ENCODE measurements around the gene GCNT2. TPM values are rescaled to one million over a fixed set of nuclear protein-coding genes. Genes with fewer than 3 reads are reported as not detected.
"Not testable (repeated sequence)": the region's sequence is repeated elsewhere in the genome, so short reads cannot be mapped to it uniquely, and the experiment has no call there.

GCNT2 gene
- total RNA-seq, 1 donor, result under 0.01 TPM

GRCh38 chr6:10595731-10596664 lies 74.8 kb downstream of the GCNT2 start:
- H3K4me3 ChIP-seq (ENCODE audit: low read depth, low read length), result no peak overlapping the region
- DNase-seq (ENCODE audit: low read depth), result no peak
- no peak for TF ChIP-seq CTCF (IDR thresholded peaks at IDR 0.05; ENCODE audit: insufficient read depth, low read depth, low read length)

DNA sequence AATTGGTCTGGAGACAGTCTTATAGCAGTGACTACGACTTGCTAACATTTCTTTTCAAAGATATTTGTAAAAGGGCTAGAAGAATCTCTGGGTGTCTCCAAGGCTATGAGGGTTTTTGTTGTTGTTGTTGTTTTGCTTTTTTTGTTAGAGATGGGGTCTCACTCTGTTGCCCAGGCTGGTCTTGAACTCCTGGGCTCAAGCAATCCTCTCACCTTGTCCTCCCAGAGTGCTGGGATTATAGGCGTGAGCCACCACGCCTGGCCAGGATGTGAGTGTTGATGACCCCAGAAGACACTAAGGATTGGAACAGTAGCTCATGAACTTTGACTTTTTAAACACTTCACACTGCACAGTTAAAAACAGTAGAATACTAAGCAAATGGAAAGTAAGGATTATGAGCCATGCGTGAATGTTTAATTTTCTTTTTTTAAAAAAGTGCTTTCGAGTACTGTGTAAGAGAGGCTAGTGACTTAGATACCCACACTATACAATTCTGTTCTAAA lies 76.4 kb downstream of the GCNT2 start:
- no peak for DNase-seq (ENCODE audit: low read depth)
- H3K4me3 ChIP-seq (ENCODE audit: low read depth, low read length), result no peak overlapping the region
- TF ChIP-seq CTCF (IDR thresholded peaks at IDR 0.05; ENCODE audit: insufficient read depth, low read depth, low read length), result no peak

GRCh38 chr6:10598084-10598960 lies 77.2 kb downstream of the GCNT2 start:
- no peak overlapping the region for H3K4me3 ChIP-seq (ENCODE audit: low read depth, low read length)
- TF ChIP-seq CTCF (IDR thresholded peaks at IDR 0.05; ENCODE audit: insufficient read depth, low read depth, low read length), result no peak

GRCh38 chr6:10599046-10599445 lies 77.9 kb downstream of the GCNT2 start:
- no peak for DNase-seq (ENCODE audit: low read depth)
- H3K4me3 ChIP-seq (ENCODE audit: low read depth, low read length), result no peak overlapping the region
- no peak for TF ChIP-seq CTCF (IDR thresholded peaks at IDR 0.05; ENCODE audit: insufficient read depth, low read depth, low read length)

More at GRCh38 chr6:10598084-10598960, 77.2 kb downstream of the GCNT2 start:
- no peak for DNase-seq (ENCODE audit: low read depth)

DNA sequence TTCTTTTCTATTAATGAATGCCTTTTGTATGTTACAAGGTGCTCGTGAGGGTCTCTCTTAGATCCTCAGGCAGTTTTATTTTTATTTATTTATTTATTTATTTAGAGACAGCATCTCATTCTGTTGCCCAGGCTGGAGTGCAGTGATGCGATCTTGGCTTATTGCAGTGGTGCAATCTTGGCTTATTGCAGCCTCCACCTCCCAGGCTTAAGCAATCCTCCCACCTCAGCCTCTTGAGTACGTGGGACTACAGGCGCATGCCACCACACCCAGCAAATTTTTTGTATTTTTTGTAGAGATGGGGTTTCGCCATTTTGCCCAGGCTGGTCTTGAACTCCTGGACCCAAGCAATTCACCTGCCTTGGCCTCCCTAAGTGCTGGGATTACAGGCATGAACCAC lies 79.5 kb downstream of the GCNT2 start:
- DNase-seq (ENCODE audit: low read depth); H3K4me3 ChIP-seq (ENCODE audit: low read depth, low read length): not testable (repeated sequence)

GRCh38 chr6:10603219-10603618 lies 82.1 kb downstream of the GCNT2 start:
- DNase-seq (ENCODE audit: low read depth), result no peak
- no peak overlapping the region for H3K4me3 ChIP-seq (ENCODE audit: low read depth, low read length)
- no peak for TF ChIP-seq CTCF (IDR thresholded peaks at IDR 0.05; ENCODE audit: insufficient read depth, low read depth, low read length)

- H3K4me3 ChIP-seq (ENCODE audit: low read depth, low read length), result no peak overlapping the region
- no peak for TF ChIP-seq CTCF (IDR thresholded peaks at IDR 0.05; ENCODE audit: insufficient read depth, low read depth, low read length)
- DNase-seq (ENCODE audit: low read depth), result no peak
Measured at GRCh38 chr6:10609038-10609437, 87.9 kb downstream of the GCNT2 start.
